IMR-90 (cell line): ENCODE measurements around the gene NFKBIB. TPM values are rescaled to one million over a fixed set of nuclear protein-coding genes. Genes with fewer than 3 reads are reported as not detected.

Source experiments
- ATAC-seq: fragments of 200-7000 bp; cut with Tn5 transposase; 2 replicates; pipeline ENCODE4 v1.9.1; 2020; ENCODE audit warnings: low read depth, mild to moderate bottlenecking, moderate library complexity
- BruUV-seq: library from RNA; stranded (reverse); fragments of 400-500 nt; replicated peaks from 2 replicates; lab custom pipeline; 2021; lab: Mats Ljungman, UMichigan
- CTCF ChIA-PET: fragments of 300-600 bp; formaldehyde crosslinking; extraction: SDS; loops from one replicate; lab custom pipeline; 2021; ENCODE audit warnings: antibody characterized with exemption; lab: Yijun Ruan, JAX
- POLR2A ChIA-PET: fragments of 300-600 bp; sonication (Branson Sonifier 250); formaldehyde crosslinking; loops from one replicate; lab custom pipeline; 2022; ENCODE audit warnings: antibody characterized with exemption; ENCODE audit not compliant: unreplicated experiment; lab: Charles Lee
- DNase-seq: peaks from one replicate; pipeline ENCODE4 v3.0.0; 2013
- H2AFZ ChIP-seq: replicated peaks from 2 replicates; pipeline ENCODE3; 2013; ENCODE audit warnings: low read length, mild to moderate bottlenecking; ENCODE audit not compliant: poor library complexity
- H2AK5ac ChIP-seq: 2 replicates; pipeline ENCODE4 v1.6.1; 2013; ENCODE audit warnings: low read depth, low read length, inconsistent platforms
- H2AK9ac ChIP-seq: replicated peaks from 2 replicates; pipeline ENCODE3; 2013; ENCODE audit warnings: mild to moderate bottlenecking, low read depth, low read length, moderate library complexity; ENCODE audit not compliant: poor library complexity
- H2BK120ac ChIP-seq: 2 replicates; pipeline ENCODE4 v1.6.1; 2013; ENCODE audit warnings: low read depth, low read length, inconsistent platforms
- H2BK15ac ChIP-seq: 3 replicates; pipeline ENCODE4 v1.6.1; 2013; ENCODE audit warnings: low read depth, low read length, inconsistent platforms
- H2BK20ac ChIP-seq: 2 replicates; pipeline ENCODE4 v1.6.1; 2013; ENCODE audit warnings: low read depth, mild to moderate bottlenecking, inconsistent platforms, low read length, moderate library complexity
- H2BK5ac ChIP-seq: 2 replicates; pipeline ENCODE4 v1.6.1; 2013; ENCODE audit warnings: mild to moderate bottlenecking, low read depth, low read length, inconsistent platforms; ENCODE audit not compliant: poor library complexity, severe bottlenecking
- H3K14ac ChIP-seq: replicated peaks from 2 replicates; pipeline ENCODE4 v1.6.1; 2013; ENCODE audit warnings: low read depth, low read length, inconsistent platforms
- H3K18ac ChIP-seq: 2 replicates; pipeline ENCODE4 v1.6.1; 2013; ENCODE audit warnings: low read depth, low read length, control low read depth
- H3K23ac ChIP-seq: 2 replicates; pipeline ENCODE4 v1.6.1; 2013; ENCODE audit warnings: low read depth, low read length, inconsistent platforms
- H3K27ac ChIP-seq: 2 replicates; pipeline ENCODE4 v1.5.1; 2013; ENCODE audit warnings: mild to moderate bottlenecking, control low read depth, low read length; ENCODE audit not compliant: insufficient read depth
- H3K27me3 ChIP-seq: 2 replicates; pipeline ENCODE4 v1.6.1; 2013; ENCODE audit warnings: low read length; ENCODE audit not compliant: control insufficient read depth, insufficient read depth
- H3K36me3 ChIP-seq: 2 replicates; pipeline ENCODE4 v1.6.1; 2013; ENCODE audit warnings: low read length, mixed read lengths; ENCODE audit not compliant: control insufficient read depth, insufficient read depth
- H3K4ac ChIP-seq: 2 replicates; pipeline ENCODE4 v1.6.1; 2013; ENCODE audit warnings: low read depth, low read length, inconsistent platforms
- H3K4me1 ChIP-seq: 2 replicates; pipeline ENCODE4 v1.6.1; 2013; ENCODE audit warnings: low read length, mixed read lengths; ENCODE audit not compliant: control insufficient read depth, insufficient read depth
- H3K4me2 ChIP-seq: 2 replicates; pipeline ENCODE4 v1.6.1; 2013; ENCODE audit warnings: low read depth, mild to moderate bottlenecking, control low read depth, low read length, moderate library complexity
- H3K4me3 ChIP-seq: 2 replicates; pipeline ENCODE4 v1.5.1; 2013; ENCODE audit warnings: low read depth, mild to moderate bottlenecking, control low read depth, low read length, moderate library complexity; ENCODE audit not compliant: insufficient read depth
- H3K56ac ChIP-seq: 2 replicates; pipeline ENCODE4 v1.6.1; 2013; ENCODE audit warnings: low read length, inconsistent platforms; ENCODE audit not compliant: insufficient read depth; ENCODE audit errors: extremely low read depth
- H3K79me1 ChIP-seq, 2 experiments: 2 replicates each; pipeline ENCODE4 v1.6.1; 2013; ENCODE audit warnings: low read length in 2 of 2, inconsistent platforms in 1 of 2, low read depth in 1 of 2
- H3K9ac ChIP-seq: 2 replicates; pipeline ENCODE4 v1.6.1; 2013; ENCODE audit warnings: low read depth, low read length, control low read depth
- H3K9me1 ChIP-seq: 2 replicates; pipeline ENCODE4 v1.6.1; 2013; ENCODE audit warnings: low read length, inconsistent platforms; ENCODE audit not compliant: insufficient read depth
- H3K9me3 ChIP-seq: 2 replicates; pipeline ENCODE4 v1.6.1; 2013; ENCODE audit warnings: low read length; ENCODE audit not compliant: control insufficient read depth, insufficient read depth
- H4K20me1 ChIP-seq: 2 replicates; pipeline ENCODE4 v1.6.1; 2013; ENCODE audit warnings: low read length, inconsistent platforms; ENCODE audit not compliant: insufficient read depth
- H4K5ac ChIP-seq: 2 replicates; pipeline ENCODE4 v1.6.1; 2013; ENCODE audit warnings: mild to moderate bottlenecking, low read depth, low read length, control low read depth
- H4K8ac ChIP-seq, 2 experiments: 2 replicates each; pipeline ENCODE4 v1.6.1; 2013; ENCODE audit warnings: low read depth in 2 of 2, low read length in 2 of 2, control low read depth in 1 of 2, inconsistent platforms in 1 of 2
- H4K91ac ChIP-seq: 2 replicates; pipeline ENCODE4 v1.6.1; 2013; ENCODE audit warnings: low read depth, low read length, inconsistent platforms; ENCODE audit not compliant: insufficient read depth
- CEBPB ChIP-seq: IDR thresholded peaks from 2 replicates; pipeline ENCODE4 v1.6.1; 2012; ENCODE audit warnings: low read depth, low read length, improper control_type of control experiment
- FOS ChIP-seq: fragments of 150-350 bp; IDR thresholded peaks from 2 replicates; pipeline ENCODE4 v1.6.1; 2016; ENCODE audit warnings: low read depth, low read length
- NFE2L2 ChIP-seq: fragments of 150-350 bp; IDR thresholded peaks from 2 replicates; pipeline ENCODE4 v1.6.1; 2016; ENCODE audit warnings: low read depth, mild to moderate bottlenecking, low read length
- RAD21 ChIP-seq: IDR thresholded peaks from 2 replicates; pipeline ENCODE4 v1.6.1; 2012; ENCODE audit warnings: low read length, improper control_type of control experiment
- WGBS, 2 experiments: methylation state at CpG; one replicate each; pipeline versions ENCODE4 v1.1.5 to v1.1.7; 2013; ENCODE audit warnings: missing lambda C conversion rate in 2 of 2; ENCODE audit not compliant: insufficient read length in 1 of 2; ENCODE audit errors: extremely low coverage in 2 of 2; 5-methylcytosine and 5-hydroxymethylcytosine counted together
- dilution Hi-C: fragments of 300-500 bp; cut with HindIII; formaldehyde crosslinking; loops from one replicate; pipeline ENCODE4 v1.14.3; 2018; ENCODE audit warnings: low sequenced_read_pairs; ENCODE audit not compliant: unreplicated experiment
- in situ Hi-C: fragments of 300-500 bp; cut with MboI; formaldehyde crosslinking; loops from 3 replicates; pipeline ENCODE4 v1.14.3; 2019; ENCODE audit warnings: low sequenced_read_pairs, inconsistent platforms, mixed read lengths
- intact Hi-C: fragments of 100-400 bp; cut with micrococcal nuclease; formaldehyde crosslinking; loops from 2 replicates; pipeline ENCODE4 v1.10.0; 2022
- polyA plus RNA-seq, 3 experiments: library from polyadenylated mRNA; depleted of rRNA; stranded (reverse); fragments of >200 nt; gene quantifications; 2 replicates each; pipeline ENCODE4 v1.2.3, GENCODE V29; 2012; ENCODE audit warnings: low replicate concordance in 1 of 3
- total RNA-seq: library from RNA; depleted of rRNA; stranded (reverse); fragments of >200 nt; gene quantifications from 2 replicates; pipeline ENCODE4 v1.2.3, GENCODE V29; 2012
- TF ChIP-seq, protein P1 (sequence below): fragments of 150-350 bp; IDR thresholded peaks from 2 replicates; pipeline ENCODE4 v1.6.1; 2017; ENCODE audit warnings: mild to moderate bottlenecking, antibody characterized with exemption, low read length, low read depth

NFKBIB gene
- total and polyA plus RNA-seq, 2 of the 4 experiments (the other 2 are of a cell fraction): 7.5 to 25.5 TPM

GRCh38 chr19:38868551-38868950 lies 31.2 kb upstream of the NFKBIB start:
- no peak overlapping the region for H4K91ac ChIP-seq
- DNase-seq: no peak
- H2AFZ ChIP-seq: peak overlapping the region; percentile 63
- no peak overlapping the region for H4K8ac ChIP-seq
- no peak overlapping the region for H2BK15ac ChIP-seq
- H4K5ac ChIP-seq: no peak overlapping the region
- no peak overlapping the region for H3K27ac ChIP-seq
- no peak overlapping the region for H3K4me3 ChIP-seq
- no peaks in the 10 kb centered on the region for H3K27me3 ChIP-seq
- intact Hi-C loops: no loop called here
- in situ Hi-C loops: no loop called here
- no peak overlapping the region for H2AK9ac ChIP-seq
- no peak for ATAC-seq
- no peak overlapping the region for H3K9ac ChIP-seq
- H3K4me2 ChIP-seq: no peak overlapping the region
- no peak overlapping the region; the same call in 1 of the 2 replicates for H2BK120ac ChIP-seq
- no peak overlapping the region for H3K14ac ChIP-seq
- peaks cover 5% of the 10 kb centered on the region; the same call in 1 of the 2 replicates for H3K4me1 ChIP-seq
- ChIA-PET POLR2A (no interaction called here), CTCF (interaction anchor here (0.9 kb wide), 1 partner anchor 8 kb away, joined by 3 read pairs; no protein-coding TSS in a partner anchor)
- no peaks in the 10 kb centered on the region for H3K36me3 ChIP-seq
- H3K79me1 ChIP-seq: no peaks in the 10 kb centered on the region
- no CpG with 5 or more reads among the region's 6 CpGs for WGBS, 2 experiments
- no peak overlapping the region for H2BK5ac ChIP-seq
- H2BK20ac ChIP-seq: no peak overlapping the region
- dilution Hi-C loops: no loop called here
- H3K4ac ChIP-seq: no peak overlapping the region
- no peaks in the 10 kb centered on the region for H3K9me3 ChIP-seq
- peaks cover 7% of the 10 kb centered on the region for H3K9me1 ChIP-seq
- no peak overlapping the region for H3K18ac ChIP-seq
- no peaks in the 10 kb centered on the region for H4K20me1 ChIP-seq
- no TSS peak for BruUV-seq
- TF ChIP-seq RAD21: no peak
- TF ChIP-seq NFE2L2: no peak
- TF ChIP-seq, protein P1, sequence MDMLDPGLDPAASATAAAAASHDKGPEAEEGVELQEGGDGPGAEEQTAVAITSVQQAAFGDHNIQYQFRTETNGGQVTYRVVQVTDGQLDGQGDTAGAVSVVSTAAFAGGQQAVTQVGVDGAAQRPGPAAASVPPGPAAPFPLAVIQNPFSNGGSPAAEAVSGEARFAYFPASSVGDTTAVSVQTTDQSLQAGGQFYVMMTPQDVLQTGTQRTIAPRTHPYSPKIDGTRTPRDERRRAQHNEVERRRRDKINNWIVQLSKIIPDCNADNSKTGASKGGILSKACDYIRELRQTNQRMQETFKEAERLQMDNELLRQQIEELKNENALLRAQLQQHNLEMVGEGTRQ: no peak
- TF ChIP-seq FOS: no peak
- TF ChIP-seq CEBPB: no peak
- no peak overlapping the region for H2AK5ac ChIP-seq
- no peak overlapping the region for H3K23ac ChIP-seq
- no peak overlapping the region for H3K56ac ChIP-seq
